ENCODE results near the gene ZNF521.

GRCh38 chr18:25299426-25300300, 52.3 kb downstream of the ZNF521 start:
- TF ChIP-seq CTCF (IDR thresholded peaks at IDR 0.05; ENCODE audit: extremely low read depth in 1 of 2, insufficient read depth in 1 of 2, low read depth in 1 of 2, low read length in 2 of 2) = no peak
- no peak for TF ChIP-seq POLR2AphosphoS5 (IDR thresholded peaks at IDR 0.05; ENCODE audit: insufficient read depth, low read depth, low read length)
- no peak for TF ChIP-seq POLR2A (IDR thresholded peaks at IDR 0.05; ENCODE audit: low read depth, low read length)
- no peak for TF ChIP-seq GATA2 (IDR thresholded peaks at IDR 0.05; ENCODE audit: insufficient read depth, insufficient read length, low read depth, low read length)
- no peak for TF ChIP-seq EZH2 (IDR thresholded peaks at IDR 0.05; ENCODE audit: borderline replicate concordance, low read depth, low read length, severe bottlenecking)
- TF ChIP-seq FOS (IDR thresholded peaks at IDR 0.05; ENCODE audit: borderline replicate concordance, insufficient read depth, low read length) = no peak

Measured in endothelial cell of umbilical vein (primary cell).